Measurements from ENCODE around the gene ABLIM2.

The ABLIM2 gene

DNA sequence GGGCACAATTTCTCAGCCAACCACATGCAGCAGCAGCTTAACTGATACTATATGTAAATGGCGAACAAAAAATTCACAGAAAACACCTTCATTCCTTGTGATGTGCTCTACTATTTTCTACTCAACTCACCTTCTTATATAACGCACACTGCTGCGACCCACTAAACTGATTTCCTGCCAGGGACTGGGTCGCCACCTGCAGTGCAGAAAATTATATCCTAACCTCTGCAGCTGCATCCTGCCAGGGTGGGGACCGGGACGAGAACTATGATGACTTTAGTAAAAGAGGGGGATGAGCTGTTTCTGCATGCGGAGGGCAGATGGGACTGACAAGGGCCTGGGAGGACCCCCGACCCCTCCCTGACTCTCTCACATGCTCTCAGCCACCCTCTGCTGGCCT, 27.4 kb downstream of the ABLIM2 start:
- TF ChIP-seq, protein P1, sequence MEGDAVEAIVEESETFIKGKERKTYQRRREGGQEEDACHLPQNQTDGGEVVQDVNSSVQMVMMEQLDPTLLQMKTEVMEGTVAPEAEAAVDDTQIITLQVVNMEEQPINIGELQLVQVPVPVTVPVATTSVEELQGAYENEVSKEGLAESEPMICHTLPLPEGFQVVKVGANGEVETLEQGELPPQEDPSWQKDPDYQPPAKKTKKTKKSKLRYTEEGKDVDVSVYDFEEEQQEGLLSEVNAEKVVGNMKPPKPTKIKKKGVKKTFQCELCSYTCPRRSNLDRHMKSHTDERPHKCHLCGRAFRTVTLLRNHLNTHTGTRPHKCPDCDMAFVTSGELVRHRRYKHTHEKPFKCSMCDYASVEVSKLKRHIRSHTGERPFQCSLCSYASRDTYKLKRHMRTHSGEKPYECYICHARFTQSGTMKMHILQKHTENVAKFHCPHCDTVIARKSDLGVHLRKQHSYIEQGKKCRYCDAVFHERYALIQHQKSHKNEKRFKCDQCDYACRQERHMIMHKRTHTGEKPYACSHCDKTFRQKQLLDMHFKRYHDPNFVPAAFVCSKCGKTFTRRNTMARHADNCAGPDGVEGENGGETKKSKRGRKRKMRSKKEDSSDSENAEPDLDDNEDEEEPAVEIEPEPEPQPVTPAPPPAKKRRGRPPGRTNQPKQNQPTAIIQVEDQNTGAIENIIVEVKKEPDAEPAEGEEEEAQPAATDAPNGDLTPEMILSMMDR (IDR thresholded peaks at IDR 0.05): no peak

DNA sequence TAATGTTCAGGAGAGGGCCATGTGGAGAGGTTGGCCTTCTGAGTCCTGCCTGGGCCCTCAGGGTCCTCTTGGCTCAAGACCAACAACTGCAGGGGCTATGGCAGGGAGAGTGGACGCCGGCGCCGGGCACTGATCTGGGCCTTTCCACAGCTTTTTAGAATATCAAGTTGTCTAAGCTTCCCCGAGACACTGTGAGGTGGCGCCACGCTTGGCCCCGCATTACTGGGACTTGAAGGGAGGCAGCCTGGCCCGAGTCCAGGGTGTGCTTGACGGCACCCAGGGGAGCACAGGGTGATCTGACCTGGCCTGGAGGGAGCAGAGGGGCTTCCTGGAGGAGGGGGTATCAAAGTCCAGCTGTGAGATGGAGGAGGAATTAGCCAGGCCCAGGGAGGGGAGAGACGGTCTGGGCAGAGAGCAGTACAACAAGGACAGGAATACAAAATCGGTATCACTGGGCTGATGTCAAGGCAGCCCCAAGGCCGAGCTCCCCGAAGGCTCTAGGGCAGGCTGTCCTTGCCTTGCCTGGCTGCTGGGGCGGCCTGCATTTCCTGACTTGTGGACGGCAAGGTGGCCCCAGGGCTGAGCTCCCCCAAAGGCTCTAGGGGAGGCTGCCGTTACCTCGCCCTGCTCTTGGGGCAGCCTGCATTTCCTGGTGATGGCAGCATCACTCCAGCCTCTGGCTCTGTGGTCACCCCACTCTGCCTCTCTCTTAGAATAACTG, 28.1 kb downstream of the ABLIM2 start:
- TF ChIP-seq, protein P1 (IDR thresholded peaks at IDR 0.05): no peak

DNA sequence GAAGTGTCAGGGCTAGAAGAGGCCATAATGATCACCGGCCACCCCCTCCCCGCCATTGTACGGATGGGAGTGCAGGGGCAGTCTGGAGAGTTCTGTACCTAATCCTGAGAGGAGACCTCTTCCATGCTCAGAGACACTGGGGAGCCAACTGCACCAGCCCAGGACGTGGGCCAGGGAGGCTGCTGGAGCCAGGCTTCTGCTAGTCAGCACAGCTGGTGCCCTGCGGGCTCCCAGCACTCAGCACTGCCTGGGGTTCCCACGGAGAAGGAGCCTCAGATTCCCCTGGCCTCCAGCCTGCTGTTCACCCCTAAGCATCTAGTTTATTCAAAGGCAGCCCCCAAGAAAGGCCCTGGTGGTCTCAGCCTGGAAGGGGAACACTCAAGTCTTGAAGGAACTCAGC, 28.8 kb downstream of the ABLIM2 start:
- TF ChIP-seq, protein P1 (IDR thresholded peaks at IDR 0.05): no peak

DNA sequence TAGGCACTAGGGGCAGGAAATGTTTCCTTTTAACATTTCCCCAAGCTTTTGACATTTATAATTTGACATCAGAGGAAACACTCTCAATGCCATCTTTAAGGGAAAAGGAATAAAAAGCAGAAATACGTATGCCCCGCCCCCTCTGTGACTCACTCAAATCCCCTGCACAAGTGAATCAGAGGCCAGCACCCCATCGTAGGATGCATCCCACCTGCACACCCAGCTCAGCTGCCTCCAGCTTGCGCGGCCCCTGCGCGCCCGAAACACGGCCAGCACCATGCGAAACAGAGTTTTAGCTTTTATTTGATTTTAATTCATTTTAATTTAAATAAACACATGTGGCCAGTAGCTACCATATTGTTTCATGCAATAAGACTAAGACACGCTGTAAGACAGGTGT, 29.5 kb downstream of the ABLIM2 start:
- TF ChIP-seq, protein P1 (IDR thresholded peaks at IDR 0.05): no peak

DNA sequence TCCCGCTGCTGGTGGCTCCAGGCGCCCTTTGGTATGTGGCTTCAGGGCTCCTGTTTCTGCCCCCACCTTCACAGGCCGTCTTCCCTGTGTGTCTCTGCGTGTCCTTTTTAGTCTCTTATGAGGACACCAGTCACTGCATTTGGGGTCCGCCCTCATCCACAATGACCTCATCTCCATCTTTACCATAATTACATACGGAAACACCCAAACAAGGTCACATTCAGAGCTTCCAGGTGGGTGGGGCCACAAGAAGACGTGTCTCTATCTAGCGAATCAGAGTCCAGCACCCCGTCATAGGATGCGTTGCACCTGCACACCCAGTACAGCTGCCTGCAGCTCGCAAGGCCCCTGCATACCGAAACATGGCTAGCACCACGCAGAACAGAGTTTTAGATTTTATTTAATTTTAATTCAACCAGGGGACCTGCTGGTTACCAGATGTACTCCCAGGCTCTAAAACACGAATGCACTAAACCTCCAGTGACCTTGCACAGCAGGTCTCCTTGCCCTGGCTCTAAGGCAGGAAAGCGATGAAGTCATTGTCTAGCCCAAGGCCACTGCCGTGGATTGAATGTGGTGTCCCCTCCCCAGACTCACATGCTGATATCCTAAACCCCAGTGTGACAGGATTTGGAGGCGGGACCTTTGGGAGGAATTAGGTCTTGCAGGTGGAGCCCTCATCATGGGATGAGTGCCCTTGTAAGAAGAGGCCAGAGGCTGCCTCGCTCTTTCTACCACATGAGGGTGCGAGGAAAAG, 30.3 kb downstream of the ABLIM2 start:
- TF ChIP-seq, protein P1 (IDR thresholded peaks at IDR 0.05): no peak

DNA sequence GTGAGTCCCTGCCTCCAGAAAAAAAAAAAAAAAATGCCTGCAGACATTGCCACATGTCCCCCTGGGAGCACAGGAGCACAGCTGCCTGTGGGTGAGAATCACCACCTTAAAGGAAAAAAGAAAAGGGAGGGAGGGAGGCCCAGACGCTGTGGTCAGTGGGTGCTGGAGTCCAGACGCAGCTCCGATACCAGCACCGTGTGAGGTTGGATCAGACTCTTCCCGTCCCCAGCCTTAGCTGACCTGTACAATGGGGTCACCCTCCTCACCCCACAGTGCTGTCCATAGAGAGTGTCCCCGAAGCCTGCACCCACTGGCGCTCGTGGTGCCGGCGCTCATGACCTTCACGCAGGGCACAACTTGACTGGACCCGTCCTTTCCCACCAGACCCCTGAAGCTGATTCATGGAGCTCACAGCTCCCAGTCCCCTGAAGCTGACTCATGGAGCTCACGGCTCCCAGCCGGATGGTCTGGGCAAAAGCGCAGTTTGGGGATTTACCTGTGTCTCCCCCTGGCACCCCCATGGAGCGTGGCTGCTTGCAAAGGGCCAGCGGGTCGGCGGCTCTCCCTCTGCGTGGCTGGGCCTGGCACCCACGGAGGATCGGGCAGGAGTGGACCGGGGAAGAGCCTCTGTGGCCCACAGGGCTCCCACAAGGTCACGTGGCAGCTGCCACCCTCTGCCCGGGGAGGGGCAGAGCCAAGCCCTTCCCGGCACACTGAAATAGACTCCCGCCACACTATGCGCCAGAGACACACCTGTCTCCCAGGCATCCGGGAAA, 31.4 kb downstream of the ABLIM2 start:
- TF ChIP-seq, protein P1 (IDR thresholded peaks at IDR 0.05): no peak

DNA sequence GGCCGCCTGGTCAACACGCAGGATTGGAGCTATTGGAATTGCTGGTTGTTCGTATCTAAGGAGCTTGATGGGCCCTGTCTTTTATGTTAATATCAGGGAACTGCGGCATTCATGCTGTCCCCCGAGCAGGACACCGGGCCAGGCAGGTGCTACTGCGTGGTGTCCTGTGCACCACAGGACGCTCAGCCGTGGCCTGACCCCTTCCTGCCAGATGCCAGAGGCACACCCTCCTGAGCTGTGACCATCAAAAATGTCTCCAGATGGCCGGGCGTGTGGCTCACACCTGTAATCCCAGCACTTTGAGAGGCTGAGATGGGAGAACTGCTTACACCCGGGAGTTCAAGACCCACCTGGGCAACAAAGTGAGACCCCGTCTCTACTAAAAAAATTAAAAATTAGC, 32.1 kb downstream of the ABLIM2 start:
- TF ChIP-seq, protein P1 (IDR thresholded peaks at IDR 0.05): no peak
